Prostate gland (tissue), 2 donors: ENCODE measurements around the gene CAMKMT. TPM values are rescaled to one million over a fixed set of nuclear protein-coding genes. Genes with fewer than 3 reads are reported as not detected.

ENCODE experiments used
- DNase-seq: peaks from one replicate; pipeline ENCODE4 v3.0.0-alpha.2; 2019; ENCODE audit warnings: low spot score
- H3K27ac ChIP-seq, 2 donors: fragments of 200-600 bp; sonication (generic); 2 replicates each; pipeline ENCODE4 v1.5.1; 2017 to 2019
- H3K27me3 ChIP-seq: fragments of 200-600 bp; sonication (generic); replicated peaks from 2 replicates; pipeline ENCODE4 v1.5.1; 2019; ENCODE audit not compliant: insufficient read depth
- H3K36me3 ChIP-seq, 2 donors: fragments of 200-600 bp; sonication (generic); 1 replicate in 1 of 2; 2 replicates in 1 of 2; pipeline versions ENCODE4 v1.5.1 to v1.8.1; 2017 to 2019
- H3K4me1 ChIP-seq: fragments of 200-600 bp; sonication (generic); replicated peaks from 2 replicates; pipeline ENCODE4 v1.5.1; 2019
- H3K4me3 ChIP-seq, 2 donors: fragments of 200-600 bp; sonication (generic); 2 replicates each; pipeline ENCODE4 v1.5.1; 2017 to 2019
- H3K9me3 ChIP-seq: fragments of 200-600 bp; sonication (generic); 2 replicates; pipeline ENCODE4 v1.5.1; 2017
- CTCF ChIP-seq, 4 experiments: fragments of 200-600 bp in 2 of 4; fragments of 450-650 bp in 2 of 4; sonication (generic) in 2 of 4; IDR thresholded peaks; 1 replicate in 3 of 4; 2 replicates in 1 of 4; pipeline ENCODE4 v1.5.1; 2016 to 2019; ENCODE audit warnings: antibody characterized with exemption in 4 of 4, mild to moderate bottlenecking in 2 of 4, moderate library complexity in 2 of 4
- POLR2A ChIP-seq: fragments of 450-650 bp; IDR thresholded peaks from one replicate; pipeline ENCODE4 v1.6.1; 2016; ENCODE audit warnings: antibody characterized with exemption, mild to moderate bottlenecking
- POLR2AphosphoS5 ChIP-seq: sonication (generic); formaldehyde crosslinking; IDR thresholded peaks from one replicate; pipeline ENCODE4 v1.6.1; 2017; ENCODE audit warnings: antibody characterized with exemption
- WGBS: methylation state at CpG from one replicate; pipeline ENCODE4 v1.1.5; 2018; 5-methylcytosine and 5-hydroxymethylcytosine counted together
- intact Hi-C: fragments of 100-400 bp; cut with DNase I; formaldehyde crosslinking; loops from one replicate; pipeline ENCODE4 v1.14.2; 2022
- total RNA-seq, 2 donors: library from RNA; depleted of rRNA; stranded (reverse); fragments of >200 nt; gene quantifications; one replicate each; pipeline ENCODE4 v1.1.0, GENCODE V29; 2016

CAMKMT gene
- total RNA-seq, 2 donors from 2014 or later = 5.4 to 7.6 TPM

GRCh38 chr2:44671276-44671675 lies 309.5 kb downstream of the CAMKMT start:
- intact Hi-C loops = no loop called here

GRCh38 chr2:44671916-44672315 lies 310.2 kb downstream of the CAMKMT start:
- intact Hi-C loops = no loop called here
- Histone ChIP-seq H3K27ac (no peak overlapping the region), H3K9me3 (no peaks in the 10 kb centered on the region), H3K27me3 (no peaks in the 10 kb centered on the region), H3K4me3 (no peak overlapping the region), H3K4me1 (no peaks in the 10 kb centered on the region), H3K36me3 (no peaks in the 10 kb centered on the region)
- DNase-seq = no peak
- no peak for TF ChIP-seq POLR2AphosphoS5
- TF ChIP-seq POLR2A = no peak
- no peak for TF ChIP-seq CTCF (IDR thresholded peaks at IDR 0.05)
- WGBS = 85% methylated on average over 5 of the region's 5 CpGs

More at GRCh38 chr2:44671276-44671675, 309.5 kb downstream of the CAMKMT start:
- TF ChIP-seq CTCF (IDR thresholded peaks at IDR 0.05) (no peak), POLR2AphosphoS5 (no peak), POLR2A (no peak)
- no peaks in the 10 kb centered on the region for H3K36me3 ChIP-seq
- H3K27me3 ChIP-seq = no peaks in the 10 kb centered on the region
- WGBS = 84% methylated on average over 2 of the region's 2 CpGs
- no peak overlapping the region for H3K4me3 ChIP-seq
- H3K4me1 ChIP-seq = no peaks in the 10 kb centered on the region
- no peak overlapping the region for H3K27ac ChIP-seq
- H3K9me3 ChIP-seq = no peaks in the 10 kb centered on the region
- no peak for DNase-seq

GRCh38 chr2:44672431-44672830 lies 310.7 kb downstream of the CAMKMT start:
- intact Hi-C loops = no loop called here
- Histone ChIP-seq H3K27me3 (no peaks in the 10 kb centered on the region), H3K9me3 (no peaks in the 10 kb centered on the region), H3K36me3 (no peaks in the 10 kb centered on the region), H3K4me3 (no peak overlapping the region), H3K4me1 (no peaks in the 10 kb centered on the region), H3K27ac (no peak overlapping the region)
- TF ChIP-seq CTCF (IDR thresholded peaks at IDR 0.05) (no peak), POLR2A (no peak), POLR2AphosphoS5 (no peak)
- 74% methylated on average over 1 of the region's 1 CpG for WGBS
- no peak for DNase-seq

GRCh38 chr2:44674473-44675284 lies 312.9 kb downstream of the CAMKMT start:
- H3K36me3 ChIP-seq = no peaks in the 10 kb centered on the region
- intact Hi-C loops = no loop called here
- no peaks in the 10 kb centered on the region for H3K4me1 ChIP-seq

More at GRCh38 chr2:44674473-44675284, 312.9 kb downstream of the CAMKMT start:
- no peak for DNase-seq
- Histone ChIP-seq H3K9me3 (no peaks in the 10 kb centered on the region), H3K27ac (no peak overlapping the region), H3K27me3 (no peaks in the 10 kb centered on the region), H3K4me3 (no peak overlapping the region)
- 40% methylated on average over 4 of the region's 4 CpGs for WGBS
- TF ChIP-seq POLR2A (no peak), POLR2AphosphoS5 (no peak), CTCF (IDR thresholded peaks at IDR 0.05) (no peak)
